ENCODE results near the gene FNTB. TPM values are rescaled to one million over a fixed set of nuclear protein-coding genes. Genes with fewer than 3 reads are reported as not detected.

Gene FNTB
- total and polyA plus RNA-seq, 2 experiments from 2014 or later = 18.1 to 24.3 TPM

GRCh38 chr14:65015391-65015790, 28.7 kb downstream of the FNTB start:
- H3K4me3 ChIP-seq = no peak overlapping the region
- WGBS (ENCODE audit: low lambda C conversion rate, missing lambda C conversion rate) = 92% methylated on average over 3 of the region's 3 CpGs
- TF ChIP-seq CTCF (IDR thresholded peaks at IDR 0.05; ENCODE audit: poor library complexity) = no peak
- TF ChIP-seq EZH2phosphoT487 (IDR thresholded peaks at IDR 0.05; ENCODE audit: low read depth, severe bottlenecking, unreplicated experiment) = no peak
- no peak for TF ChIP-seq EZH2 (IDR thresholded peaks at IDR 0.05; ENCODE audit: borderline replicate concordance)
- DNase-seq (ENCODE audit: low spot score) = no peak
- H3K79me2 ChIP-seq = no peaks in the 10 kb centered on the region
- no peak overlapping the region for H3K4me2 ChIP-seq
- no peaks in the 10 kb centered on the region for H3K9me2 ChIP-seq (replicated peaks; ENCODE audit: insufficient read depth)
- H3K9me3 ChIP-seq (ENCODE audit: low read depth) = no peaks in the 10 kb centered on the region
- no peak overlapping the region for H3K27ac ChIP-seq
- H3K36me3 ChIP-seq (replicated peaks; ENCODE audit: insufficient read depth, low read depth) = no peaks in the 10 kb centered on the region
- H3K4me1 ChIP-seq (ENCODE audit: insufficient read depth) = no peaks in the 10 kb centered on the region
- H3K27me3 ChIP-seq = no peaks in the 10 kb centered on the region
- H4K20me1 ChIP-seq (ENCODE audit: insufficient read depth, poor library complexity, severe bottlenecking) = no peaks in the 10 kb centered on the region
- no peak overlapping the region for H2AFZ ChIP-seq

- no peak overlapping the region for H2AFZ ChIP-seq
- TF ChIP-seq EZH2phosphoT487 (IDR thresholded peaks at IDR 0.05; ENCODE audit: low read depth, severe bottlenecking, unreplicated experiment) = no peak
- no peak for TF ChIP-seq EZH2 (IDR thresholded peaks at IDR 0.05; ENCODE audit: borderline replicate concordance)
- TF ChIP-seq CTCF (IDR thresholded peaks at IDR 0.05; ENCODE audit: poor library complexity) = no peak
- no peak overlapping the region for H3K27ac ChIP-seq
- H3K4me1 ChIP-seq (ENCODE audit: insufficient read depth) = no peaks in the 10 kb centered on the region
- H3K4me2 ChIP-seq = no peak overlapping the region
- no peaks in the 10 kb centered on the region for H4K20me1 ChIP-seq (ENCODE audit: insufficient read depth, poor library complexity, severe bottlenecking)
- no peaks in the 10 kb centered on the region for H3K36me3 ChIP-seq (replicated peaks; ENCODE audit: insufficient read depth, low read depth)
- 98% methylated on average over 4 of the region's 4 CpGs for WGBS (ENCODE audit: low lambda C conversion rate, missing lambda C conversion rate)
- no peaks in the 10 kb centered on the region for H3K79me2 ChIP-seq
- DNase-seq (ENCODE audit: low spot score) = no peak
- no peaks in the 10 kb centered on the region for H3K9me3 ChIP-seq (ENCODE audit: low read depth)
- no peak overlapping the region for H3K4me3 ChIP-seq
- no peaks in the 10 kb centered on the region for H3K27me3 ChIP-seq
- no peaks in the 10 kb centered on the region for H3K9me2 ChIP-seq (replicated peaks; ENCODE audit: insufficient read depth)
Measured at GRCh38 chr14:65016471-65016870, 29.8 kb downstream of the FNTB start.

GRCh38 chr14:65019944-65020566, 33.4 kb downstream of the FNTB start:
- no peak overlapping the region for H3K4me3 ChIP-seq
- no peaks in the 10 kb centered on the region for H3K27me3 ChIP-seq
- TF ChIP-seq CTCF (IDR thresholded peaks at IDR 0.05; ENCODE audit: poor library complexity) = peak; percentile 69
- no peak for TF ChIP-seq EZH2 (IDR thresholded peaks at IDR 0.05; ENCODE audit: borderline replicate concordance)
- TF ChIP-seq EZH2phosphoT487 (IDR thresholded peaks at IDR 0.05; ENCODE audit: low read depth, severe bottlenecking, unreplicated experiment) = no peak
- no peaks in the 10 kb centered on the region for H4K20me1 ChIP-seq (ENCODE audit: insufficient read depth, poor library complexity, severe bottlenecking)
- no peaks in the 10 kb centered on the region for H3K9me3 ChIP-seq (ENCODE audit: low read depth)
- peak; percentile 79 for DNase-seq (ENCODE audit: low spot score)
- H3K36me3 ChIP-seq (replicated peaks; ENCODE audit: insufficient read depth, low read depth) = no peaks in the 10 kb centered on the region
- 74% methylated on average over 9 of the region's 9 CpGs for WGBS (ENCODE audit: low lambda C conversion rate, missing lambda C conversion rate)
- no peak overlapping the region for H3K4me2 ChIP-seq
- no peaks in the 10 kb centered on the region for H3K9me2 ChIP-seq (replicated peaks; ENCODE audit: insufficient read depth)
- H3K79me2 ChIP-seq = no peaks in the 10 kb centered on the region
- no peak overlapping the region for H2AFZ ChIP-seq
- no peaks in the 10 kb centered on the region for H3K4me1 ChIP-seq (ENCODE audit: insufficient read depth)
- H3K27ac ChIP-seq = no peak overlapping the region

Data from hepatocyte (in vitro differentiated cells).